Dendritic cell treated with granulocyte-macrophage colony-stimulating factor and Interleukin-4, amounts not matched to agents 40 ng/mL and 50 ng/mL, for 4 days (primary cell): ENCODE data around the gene MILR1.
"Not testable (repeated sequence)": the region's sequence is repeated elsewhere in the genome, so short reads cannot be mapped to it uniquely, and the experiment has no call there.

Experiments
- H3K27ac Mint-ChIP-seq: one replicate; pipeline ENCODE4 v1.8.0; 2022; ENCODE audit warnings: mild to moderate bottlenecking, mixed read lengths
- H3K27me3 Mint-ChIP-seq: one replicate; pipeline ENCODE4 v1.8.0; 2022; ENCODE audit warnings: mild to moderate bottlenecking, mixed read lengths
- H3K36me3 Mint-ChIP-seq: one replicate; pipeline ENCODE4 v1.8.0; 2022; ENCODE audit warnings: low read depth, mixed read lengths
- H3K4me1 Mint-ChIP-seq: one replicate; pipeline ENCODE4 v1.8.0; 2022; ENCODE audit warnings: low read depth, mixed read lengths
- H3K4me3 Mint-ChIP-seq: one replicate; pipeline ENCODE4 v1.8.0; 2022; ENCODE audit warnings: mild to moderate bottlenecking, moderate library complexity, mixed read lengths
- H3K9me3 Mint-ChIP-seq: one replicate; pipeline ENCODE4 v1.8.0; 2022; ENCODE audit warnings: mixed read lengths
- intact Hi-C: fragments of 100-400 bp; cut with micrococcal nuclease; formaldehyde crosslinking; loops from one replicate; pipeline ENCODE4 v1.15.0; 2022

The MILR1 gene

DNA sequence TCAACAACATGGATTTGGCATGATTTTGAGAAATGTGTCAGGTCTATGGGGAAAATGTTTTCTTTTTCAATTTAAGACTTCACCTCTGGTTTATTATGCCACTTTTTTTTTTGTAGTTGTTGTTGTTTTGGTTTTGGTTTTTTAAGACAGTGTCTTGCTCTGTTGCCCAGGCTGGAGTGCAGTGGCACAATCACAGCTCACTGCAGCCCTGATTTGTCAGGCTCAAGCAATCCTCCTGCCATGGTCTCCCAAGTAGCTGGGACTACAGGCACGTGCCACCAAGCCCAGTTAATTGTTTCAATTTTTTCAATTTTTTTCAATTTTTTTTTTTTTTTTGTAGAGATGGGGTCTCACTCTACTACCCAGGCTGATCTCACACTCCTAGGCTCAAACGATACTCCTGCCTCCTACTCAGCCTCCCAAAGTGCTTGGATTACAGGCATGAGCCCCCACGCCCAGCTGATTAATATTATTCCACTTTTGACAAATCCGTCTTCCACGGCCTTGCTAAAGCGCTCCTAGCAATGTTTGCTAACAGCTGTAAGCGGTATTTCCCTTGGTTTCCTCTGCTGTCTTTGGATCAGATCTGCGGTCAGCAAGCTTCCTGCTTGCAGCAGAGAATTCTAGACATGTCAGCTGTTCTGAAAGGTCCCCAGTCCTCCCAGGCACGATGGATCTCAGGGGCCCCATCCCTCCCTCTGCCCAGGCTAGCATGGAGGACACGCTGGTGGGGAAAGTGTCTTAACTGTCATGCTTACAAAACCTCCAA, 7.0 kb upstream of the MILR1 start:
- H3K27ac Mint-ChIP-seq = peak overlapping the region; percentile 100
- peaks cover 31% of the 10 kb centered on the region for H3K36me3 Mint-ChIP-seq
- intact Hi-C loops = no loop called here
- H3K27me3 Mint-ChIP-seq = no peaks in the 10 kb centered on the region
- H3K9me3 Mint-ChIP-seq = peaks cover 33% of the 10 kb centered on the region
- H3K4me1 Mint-ChIP-seq = peaks cover 53% of the 10 kb centered on the region
- peak overlapping the region; percentile 69 for H3K4me3 Mint-ChIP-seq

GRCh38 chr17:64442541-64442971, 6.4 kb upstream of the MILR1 start:
- Mint-ChIP-seq H3K27ac (peak overlapping the region; percentile 100), H3K36me3 (peaks cover 28% of the 10 kb centered on the region), H3K27me3 (no peaks in the 10 kb centered on the region), H3K4me1 (peaks cover 59% of the 10 kb centered on the region), H3K4me3 (peak overlapping the region; percentile 69), H3K9me3 (peaks cover 27% of the 10 kb centered on the region)
- intact Hi-C loops = no loop called here

DNA sequence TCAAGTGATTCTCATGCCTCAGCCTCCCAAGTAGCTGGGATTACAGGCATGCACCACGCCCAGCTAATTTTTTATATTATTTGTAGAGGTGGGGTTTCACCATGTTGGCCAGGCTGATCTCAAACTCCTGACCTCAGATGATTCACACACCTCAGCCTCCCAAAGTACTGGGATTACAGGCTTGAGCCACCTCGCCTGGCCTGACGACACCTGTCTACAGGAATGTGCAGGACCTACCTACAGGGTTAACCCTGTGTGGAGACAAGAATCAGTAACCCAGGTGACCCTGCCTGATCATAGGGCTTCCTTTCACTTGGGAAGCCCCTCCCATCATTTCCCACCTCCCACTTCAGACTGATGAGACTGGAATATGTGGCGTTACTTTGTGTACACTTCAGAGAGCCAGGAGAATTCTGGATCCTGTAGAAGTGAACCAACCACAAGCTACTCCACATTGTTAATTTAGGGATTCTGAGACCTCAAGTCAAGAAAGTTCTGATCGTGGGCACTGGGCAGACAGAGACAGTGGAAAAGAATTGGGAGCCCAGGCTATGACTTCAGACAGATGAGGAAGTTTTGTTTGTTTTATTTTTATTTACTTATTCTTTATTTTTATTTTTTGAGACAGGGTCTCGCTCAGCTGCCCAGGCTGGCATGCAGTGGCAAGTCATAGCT, 5.7 kb upstream of the MILR1 start:
- Mint-ChIP-seq H3K36me3 (peaks cover 22% of the 10 kb centered on the region), H3K4me1 (peaks cover 66% of the 10 kb centered on the region), H3K27me3 (no peaks in the 10 kb centered on the region), H3K27ac (peak overlapping the region; percentile 100), H3K9me3 (peaks cover 20% of the 10 kb centered on the region), H3K4me3 (peak overlapping the region; percentile 69)
- intact Hi-C loops = no loop called here

DNA sequence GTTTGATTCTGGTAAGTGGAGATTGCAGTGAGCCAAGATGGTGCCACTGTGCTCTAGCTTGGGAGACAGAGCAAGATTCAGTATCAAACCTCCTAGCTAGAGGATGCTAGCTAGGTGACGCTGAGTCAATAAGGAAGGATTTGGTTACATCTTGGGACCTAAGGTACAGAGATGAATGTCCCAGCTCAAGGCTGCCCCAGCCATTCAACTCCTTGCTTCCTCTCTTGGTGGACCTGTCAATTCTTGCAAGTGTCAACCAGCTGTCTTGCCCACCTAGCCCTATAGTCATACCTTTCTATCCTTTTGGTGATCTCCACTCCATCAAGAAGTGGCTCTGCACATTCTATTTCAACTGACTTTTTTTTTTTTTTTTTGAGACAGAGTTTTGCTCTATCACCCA, 1.4 kb upstream of the MILR1 start:
- peaks cover 76% of the 10 kb centered on the region for H3K4me1 Mint-ChIP-seq
- no peak overlapping the region for H3K4me3 Mint-ChIP-seq
- H3K9me3 Mint-ChIP-seq = no peaks in the 10 kb centered on the region
- H3K27me3 Mint-ChIP-seq = no peaks in the 10 kb centered on the region
- peaks cover 30% of the 10 kb centered on the region for H3K36me3 Mint-ChIP-seq
- peak overlapping the region; percentile 97 for H3K27ac Mint-ChIP-seq
- intact Hi-C loops = no loop called here

- Mint-ChIP-seq H3K4me3 (peak overlapping the region; percentile 97), H3K27me3 (no peaks in the 10 kb centered on the region), H3K9me3 (no peaks in the 10 kb centered on the region), H3K36me3 (peaks cover 49% of the 10 kb centered on the region), H3K4me1 (peaks cover 73% of the 10 kb centered on the region), H3K27ac (peak overlapping the region; percentile 97)
- intact Hi-C loops = no loop called here
Observed at GRCh38 chr17:64449545-64449944, 630 bp downstream of the MILR1 start.

- peak overlapping the region; percentile 57 for H3K4me3 Mint-ChIP-seq
- no peaks in the 10 kb centered on the region for H3K27me3 Mint-ChIP-seq
- H3K36me3 Mint-ChIP-seq = peaks cover 90% of the 10 kb centered on the region
- H3K9me3 Mint-ChIP-seq = no peaks in the 10 kb centered on the region
- H3K27ac Mint-ChIP-seq = peak overlapping the region; percentile 82
- intact Hi-C loops = loop anchor here (2.0 kb wide), 1 partner anchor 35 kb away; no protein-coding TSS in a partner anchor
- peaks cover 66% of the 10 kb centered on the region for H3K4me1 Mint-ChIP-seq
Observed at GRCh38 chr17:64455993-64456885, 7.3 kb downstream of the MILR1 start.

DNA sequence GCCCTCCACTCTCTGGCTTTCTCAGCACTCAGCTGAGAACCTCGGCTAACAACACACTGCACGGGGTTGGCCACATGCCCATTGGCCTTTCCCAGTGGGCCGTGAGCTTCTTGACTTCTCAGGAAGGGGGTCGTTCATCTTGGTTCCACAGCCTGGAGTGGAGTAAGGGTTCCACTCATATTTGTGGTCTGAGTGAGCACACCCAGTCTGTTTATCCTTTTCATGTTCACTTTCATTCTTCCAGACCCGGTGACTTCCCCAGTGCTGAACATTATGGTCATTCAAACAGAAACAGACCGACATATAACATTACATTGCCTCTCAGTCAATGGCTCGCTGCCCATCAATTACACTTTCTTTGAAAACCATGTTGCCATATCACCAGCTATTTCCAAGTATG, 8.2 kb downstream of the MILR1 start:
- Mint-ChIP-seq H3K27ac (peak overlapping the region; percentile 82), H3K36me3 (peaks cover 90% of the 10 kb centered on the region), H3K4me3 (no peak overlapping the region), H3K4me1 (peaks cover 62% of the 10 kb centered on the region), H3K27me3 (no peaks in the 10 kb centered on the region), H3K9me3 (no peaks in the 10 kb centered on the region)
- intact Hi-C loops = loop anchor here (2.0 kb wide), 1 partner anchor 36 kb away; no protein-coding TSS in a partner anchor

- Mint-ChIP-seq H3K27ac (peak overlapping the region; percentile 82), H3K4me1 (peaks cover 51% of the 10 kb centered on the region), H3K4me3 (no peak overlapping the region), H3K36me3 (peaks cover 91% of the 10 kb centered on the region), H3K27me3 (no peaks in the 10 kb centered on the region), H3K9me3 (no peaks in the 10 kb centered on the region)
- intact Hi-C loops = no loop called here
Observed at GRCh38 chr17:64458756-64459155, 9.8 kb downstream of the MILR1 start.

DNA sequence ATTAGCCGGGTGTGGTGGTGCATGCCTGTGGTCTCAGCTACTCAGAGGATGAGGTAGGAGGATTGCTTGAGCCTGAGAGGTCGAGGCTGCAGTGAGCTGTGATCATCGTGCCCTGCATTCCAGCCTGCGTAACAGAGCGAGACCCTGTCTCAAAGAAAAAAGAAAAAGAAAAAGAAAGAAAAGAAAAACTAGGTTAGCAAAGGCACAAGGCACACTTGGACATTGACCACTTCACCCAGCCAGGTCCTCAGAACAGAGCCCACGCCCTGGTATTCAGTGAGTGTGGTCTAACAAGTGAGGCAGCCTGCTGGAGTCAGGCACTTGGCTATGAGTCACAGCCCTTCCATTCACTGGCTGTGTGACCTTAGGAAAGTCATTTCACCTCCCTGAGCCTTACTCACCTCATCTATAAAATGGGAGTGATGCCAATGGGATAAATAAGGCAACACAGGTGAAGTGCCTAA, 10.4 kb downstream of the MILR1 start:
- intact Hi-C loops = no loop called here
- peaks cover 45% of the 10 kb centered on the region for H3K4me1 Mint-ChIP-seq
- H3K27ac Mint-ChIP-seq = peak overlapping the region; percentile 82
- H3K27me3 Mint-ChIP-seq = no peaks in the 10 kb centered on the region
- H3K4me3 Mint-ChIP-seq = no peak overlapping the region
- H3K36me3 Mint-ChIP-seq = peaks cover 91% of the 10 kb centered on the region
- no peaks in the 10 kb centered on the region for H3K9me3 Mint-ChIP-seq

DNA sequence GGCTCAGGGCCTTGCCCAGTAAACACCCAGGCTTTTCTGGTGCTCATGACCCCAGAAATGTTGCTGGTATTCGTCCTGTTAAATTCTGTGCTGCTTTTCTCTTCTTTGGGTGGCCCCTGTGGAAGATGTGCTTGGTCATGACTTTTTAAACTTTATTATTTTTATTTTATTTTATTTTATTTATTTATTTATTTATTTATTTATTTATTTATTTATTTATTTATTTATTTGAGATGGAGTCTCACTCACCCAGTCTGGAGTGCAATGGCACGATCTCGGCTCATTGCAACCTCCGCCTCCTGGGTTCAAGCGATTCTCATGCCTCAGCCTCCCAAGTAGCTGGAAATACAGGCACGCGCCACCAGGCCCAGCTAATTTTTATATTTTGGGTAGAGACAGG, 10.9 kb downstream of the MILR1 start:
- H3K36me3 Mint-ChIP-seq = peaks cover 91% of the 10 kb centered on the region
- H3K27ac Mint-ChIP-seq, intact Hi-C loops: not testable (repeated sequence)

DNA sequence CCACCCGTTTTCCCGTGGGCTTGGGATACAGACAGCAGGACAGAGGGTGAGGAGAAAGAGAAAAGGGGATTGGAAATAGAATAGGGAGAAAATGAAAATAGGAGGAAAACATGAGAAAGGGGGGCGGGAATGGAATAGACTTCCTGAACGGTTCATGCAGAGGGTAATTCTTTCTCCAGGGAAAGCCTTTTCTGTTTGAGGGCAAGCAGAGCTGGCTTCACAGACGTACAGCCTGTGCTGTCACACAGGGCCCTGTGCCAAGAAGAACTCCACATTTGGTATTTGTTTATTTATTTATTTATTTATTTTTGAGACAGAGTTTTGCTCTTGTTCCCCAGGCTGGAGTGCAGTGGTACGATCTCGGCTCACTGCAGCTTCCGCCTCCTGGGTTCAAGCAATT, 12.0 kb downstream of the MILR1 start:
- intact Hi-C loops = no loop called here
- H3K4me1 Mint-ChIP-seq = peaks cover 36% of the 10 kb centered on the region
- H3K27me3 Mint-ChIP-seq = no peaks in the 10 kb centered on the region
- H3K27ac Mint-ChIP-seq = no peak overlapping the region
- H3K36me3 Mint-ChIP-seq = peaks cover 92% of the 10 kb centered on the region
- no peaks in the 10 kb centered on the region for H3K9me3 Mint-ChIP-seq
- H3K4me3 Mint-ChIP-seq = no peak overlapping the region

More for the DNA sequence above, 10.9 kb downstream of the MILR1 start:
- H3K27me3 Mint-ChIP-seq, H3K9me3 Mint-ChIP-seq, H3K4me3 Mint-ChIP-seq: not testable (repeated sequence)
- peaks cover 40% of the 10 kb centered on the region for H3K4me1 Mint-ChIP-seq

- Mint-ChIP-seq H3K4me3 (no peak overlapping the region), H3K27ac (no peak overlapping the region), H3K9me3 (no peaks in the 10 kb centered on the region), H3K27me3 (no peaks in the 10 kb centered on the region), H3K4me1 (peaks cover 37% of the 10 kb centered on the region), H3K36me3 (peaks cover 94% of the 10 kb centered on the region)
- intact Hi-C loops = no loop called here
Observed at GRCh38 chr17:64461788-64462187, 12.9 kb downstream of the MILR1 start.

DNA sequence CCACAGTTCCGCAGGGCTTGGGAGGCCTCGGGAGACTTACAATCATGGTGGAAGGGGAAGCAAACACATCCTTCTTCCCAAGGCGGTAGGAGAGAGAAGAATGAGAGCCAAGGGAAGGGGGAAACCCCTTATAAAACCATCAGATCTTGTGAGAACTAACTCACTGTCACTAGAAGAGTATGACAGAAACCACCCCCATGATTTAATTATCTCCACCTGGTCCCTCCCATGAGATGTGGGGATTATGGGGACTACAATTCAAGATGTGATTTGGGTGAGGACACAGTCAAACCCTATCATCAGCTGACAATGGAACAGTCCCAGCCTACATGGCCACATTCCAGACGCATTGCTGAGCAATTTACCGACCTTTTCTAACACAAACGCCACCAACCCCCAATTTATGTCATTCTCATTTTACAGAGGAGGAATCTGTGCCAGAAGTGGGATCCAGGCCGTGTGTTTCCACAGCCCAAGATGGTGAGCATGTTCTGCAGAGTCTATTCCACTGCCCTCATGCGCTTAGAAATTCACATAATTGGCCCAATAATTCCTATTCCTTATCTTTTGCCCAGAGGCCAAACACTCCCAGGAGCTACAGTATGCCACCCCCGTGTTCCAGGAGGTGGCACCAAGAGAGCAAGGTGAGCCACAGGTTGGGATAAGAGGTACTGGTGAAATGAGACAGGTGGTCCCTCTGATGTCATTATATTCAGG, 17.3 kb downstream of the MILR1 start:
- peaks cover 19% of the 10 kb centered on the region for H3K4me1 Mint-ChIP-seq
- H3K27me3 Mint-ChIP-seq = no peaks in the 10 kb centered on the region
- H3K9me3 Mint-ChIP-seq = no peaks in the 10 kb centered on the region
- no peak overlapping the region for H3K4me3 Mint-ChIP-seq
- peak overlapping the region; percentile 5 for H3K27ac Mint-ChIP-seq
- peaks cover 100% of the 10 kb centered on the region for H3K36me3 Mint-ChIP-seq
- intact Hi-C loops = no loop called here
